ENCODE data around the gene SSTR5. TPM values are rescaled to one million over a fixed set of nuclear protein-coding genes. Genes with fewer than 3 reads are reported as not detected.
A peak's percentile ranks its signal among the peaks of the same experiment; 100 is the strongest.

Gene SSTR5
- total RNA-seq, 1 donor from 2014 or later = not detected

DNA sequence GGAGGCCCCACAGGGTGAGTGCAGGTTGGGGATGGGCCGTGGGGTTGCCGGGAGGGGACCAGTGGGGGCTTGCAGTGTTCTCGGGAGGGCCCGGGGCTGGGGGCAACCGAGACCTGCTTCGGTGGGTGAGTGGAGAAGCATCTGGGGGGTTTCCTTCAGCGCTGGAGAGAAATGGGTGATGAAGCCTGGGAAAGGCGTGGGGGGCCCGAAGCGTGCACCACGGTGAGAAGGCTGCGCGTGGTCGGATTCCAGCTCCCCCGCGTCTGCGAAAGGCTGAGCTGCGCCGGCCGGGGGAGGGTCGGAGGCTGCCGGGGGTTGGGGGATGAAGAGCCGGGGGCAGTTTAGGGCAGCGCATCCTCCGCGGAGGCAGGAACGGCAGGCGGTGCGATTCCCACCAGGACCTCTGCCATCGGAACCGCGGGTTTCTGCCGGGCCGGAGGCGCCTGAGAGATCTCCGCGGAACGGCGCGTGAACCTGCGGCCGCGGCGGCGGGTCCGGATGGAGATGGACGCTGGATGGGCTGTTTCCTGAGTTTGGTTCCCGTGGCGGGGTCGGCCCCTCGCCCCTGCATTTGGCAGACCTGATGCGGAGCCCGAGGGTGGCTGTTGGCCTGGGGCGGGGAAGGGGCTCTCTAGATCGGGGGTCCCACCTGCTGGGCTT, 6.9 kb upstream of the SSTR5 start:
- Mint-ChIP-seq H3K36me3 (ENCODE audit: low read depth) (no peaks in the 10 kb centered on the region), H3K4me1 (ENCODE audit: low read depth) (no peaks in the 10 kb centered on the region), H3K9me3 (no peaks in the 10 kb centered on the region), H3K27me3 (ENCODE audit: low read depth) (peaks cover 8% of the 10 kb centered on the region), H3K27ac (no peak overlapping the region), H3K4me3 (ENCODE audit: low read depth) (no peak overlapping the region)
- intact Hi-C loops (cut with micrococcal nuclease) = no loop called here
- no peak for DNase-seq (ENCODE audit: low spot score)

GRCh38 chr16:1066584-1067172, 5.9 kb upstream of the SSTR5 start:
- Mint-ChIP-seq H3K27ac (no peak overlapping the region), H3K36me3 (ENCODE audit: low read depth) (no peaks in the 10 kb centered on the region), H3K9me3 (no peaks in the 10 kb centered on the region), H3K4me1 (ENCODE audit: low read depth) (no peaks in the 10 kb centered on the region), H3K4me3 (ENCODE audit: low read depth) (no peak overlapping the region), H3K27me3 (ENCODE audit: low read depth) (peaks cover 8% of the 10 kb centered on the region)
- DNase-seq (ENCODE audit: low spot score) = no peak
- intact Hi-C loops (cut with micrococcal nuclease) = no loop called here

GRCh38 chr16:1067629-1068028, 4.9 kb upstream of the SSTR5 start:
- no peak for DNase-seq (ENCODE audit: low spot score)
- H3K27me3 Mint-ChIP-seq (ENCODE audit: low read depth) = peaks cover 11% of the 10 kb centered on the region
- H3K4me3 Mint-ChIP-seq (ENCODE audit: low read depth) = no peak overlapping the region
- intact Hi-C loops (cut with micrococcal nuclease) = no loop called here
- no peaks in the 10 kb centered on the region for H3K4me1 Mint-ChIP-seq (ENCODE audit: low read depth)
- peak overlapping the region; percentile 43 for H3K27ac Mint-ChIP-seq
- no peaks in the 10 kb centered on the region for H3K9me3 Mint-ChIP-seq
- no peaks in the 10 kb centered on the region for H3K36me3 Mint-ChIP-seq (ENCODE audit: low read depth)

- no peak overlapping the region for H3K4me3 Mint-ChIP-seq (ENCODE audit: low read depth)
- H3K4me1 Mint-ChIP-seq (ENCODE audit: low read depth) = no peaks in the 10 kb centered on the region
- no peaks in the 10 kb centered on the region for H3K9me3 Mint-ChIP-seq
- peaks cover 11% of the 10 kb centered on the region for H3K27me3 Mint-ChIP-seq (ENCODE audit: low read depth)
- no peaks in the 10 kb centered on the region for H3K36me3 Mint-ChIP-seq (ENCODE audit: low read depth)
- intact Hi-C loops (cut with micrococcal nuclease) = no loop called here
- no peak for DNase-seq (ENCODE audit: low spot score)
- no peak overlapping the region for H3K27ac Mint-ChIP-seq
These were observed 4.1 kb upstream of the SSTR5 start for GRCh38 chr16:1068451-1068850.

DNA sequence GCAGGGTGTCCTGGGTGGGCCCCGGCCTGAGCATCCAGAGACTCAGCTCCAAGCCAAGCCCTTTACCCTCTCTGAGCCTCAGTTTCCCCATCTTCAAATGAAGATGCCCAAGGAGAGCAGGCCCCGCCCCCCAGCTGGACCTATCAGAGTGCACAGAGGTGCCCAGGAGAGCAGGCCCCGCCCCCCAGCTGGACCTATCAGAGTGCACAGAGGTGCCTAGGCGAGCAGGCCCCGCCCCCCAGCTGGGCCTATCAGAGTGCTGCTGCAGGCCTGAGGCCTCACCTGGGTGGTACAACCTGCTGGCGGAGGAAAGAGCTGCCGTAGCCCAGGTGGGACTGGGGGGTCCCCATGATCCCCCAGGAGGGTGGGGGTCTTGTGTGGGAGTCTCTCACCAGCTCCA, 3.4 kb upstream of the SSTR5 start:
- H3K27ac Mint-ChIP-seq = no peak overlapping the region

GRCh38 chr16:1070084-1070863, 2.3 kb upstream of the SSTR5 start:
- H3K4me1 Mint-ChIP-seq (ENCODE audit: low read depth) = no peaks in the 10 kb centered on the region
- no peak overlapping the region for H3K27ac Mint-ChIP-seq
- no peaks in the 10 kb centered on the region for H3K36me3 Mint-ChIP-seq (ENCODE audit: low read depth)
- no peak overlapping the region for H3K4me3 Mint-ChIP-seq (ENCODE audit: low read depth)
- H3K27me3 Mint-ChIP-seq (ENCODE audit: low read depth) = peaks cover 7% of the 10 kb centered on the region
- intact Hi-C loops (cut with micrococcal nuclease) = no loop called here
- no peaks in the 10 kb centered on the region for H3K9me3 Mint-ChIP-seq
- DNase-seq (ENCODE audit: low spot score) = no peak

More for the DNA sequence above, 3.4 kb upstream of the SSTR5 start:
- no peak overlapping the region for H3K4me3 Mint-ChIP-seq (ENCODE audit: low read depth)
- no peak for DNase-seq (ENCODE audit: low spot score)
- no peaks in the 10 kb centered on the region for H3K9me3 Mint-ChIP-seq
- H3K27me3 Mint-ChIP-seq (ENCODE audit: low read depth) = peaks cover 11% of the 10 kb centered on the region
- intact Hi-C loops (cut with micrococcal nuclease) = no loop called here
- no peaks in the 10 kb centered on the region for H3K36me3 Mint-ChIP-seq (ENCODE audit: low read depth)
- no peaks in the 10 kb centered on the region for H3K4me1 Mint-ChIP-seq (ENCODE audit: low read depth)

GRCh38 chr16:1070864-1071408, 1.6 kb upstream of the SSTR5 start:
- no peak for DNase-seq (ENCODE audit: low spot score)
- peaks cover 7% of the 10 kb centered on the region for H3K27me3 Mint-ChIP-seq (ENCODE audit: low read depth)
- H3K27ac Mint-ChIP-seq = no peak overlapping the region
- H3K36me3 Mint-ChIP-seq (ENCODE audit: low read depth) = no peaks in the 10 kb centered on the region
- H3K4me1 Mint-ChIP-seq (ENCODE audit: low read depth) = no peaks in the 10 kb centered on the region
- H3K4me3 Mint-ChIP-seq (ENCODE audit: low read depth) = no peak overlapping the region
- no peaks in the 10 kb centered on the region for H3K9me3 Mint-ChIP-seq
- intact Hi-C loops (cut with micrococcal nuclease) = no loop called here

- no peaks in the 10 kb centered on the region for H3K4me1 Mint-ChIP-seq (ENCODE audit: low read depth)
- peaks cover 9% of the 10 kb centered on the region for H3K27me3 Mint-ChIP-seq (ENCODE audit: low read depth)
- DNase-seq (ENCODE audit: low spot score) = no peak
- H3K4me3 Mint-ChIP-seq (ENCODE audit: low read depth) = no peak overlapping the region
- H3K27ac Mint-ChIP-seq = no peak overlapping the region
- no peaks in the 10 kb centered on the region for H3K36me3 Mint-ChIP-seq (ENCODE audit: low read depth)
- intact Hi-C loops (cut with micrococcal nuclease) = no loop called here
- no peaks in the 10 kb centered on the region for H3K9me3 Mint-ChIP-seq
These were observed 854 bp upstream of the SSTR5 start for GRCh38 chr16:1071561-1072225.

DNA sequence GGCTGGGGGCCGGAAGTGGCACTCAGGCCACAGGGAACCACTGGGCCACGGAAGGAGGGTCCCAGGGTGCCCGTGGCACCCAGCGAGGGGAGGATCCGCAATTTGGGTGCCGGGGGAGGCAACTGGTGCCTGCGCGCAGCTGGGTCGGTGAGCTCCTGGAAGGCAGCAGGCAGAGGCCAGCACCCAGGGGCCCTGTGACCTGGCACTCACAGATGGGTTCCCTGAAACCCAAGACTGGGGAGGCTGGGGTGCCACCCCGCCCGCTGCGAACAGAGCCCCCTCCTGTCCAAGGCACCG, 663 bp downstream of the SSTR5 start:
- no peak for DNase-seq (ENCODE audit: low spot score)
- Mint-ChIP-seq H3K4me1 (ENCODE audit: low read depth) (no peaks in the 10 kb centered on the region), H3K27me3 (ENCODE audit: low read depth) (peaks cover 5% of the 10 kb centered on the region), H3K4me3 (ENCODE audit: low read depth) (no peak overlapping the region), H3K36me3 (ENCODE audit: low read depth) (no peaks in the 10 kb centered on the region), H3K27ac (no peak overlapping the region), H3K9me3 (no peaks in the 10 kb centered on the region)
- intact Hi-C loops (cut with micrococcal nuclease) = no loop called here

GRCh38 chr16:1073566-1074378, 1.2 kb downstream of the SSTR5 start:
- no peaks in the 10 kb centered on the region for H3K9me3 Mint-ChIP-seq
- H3K36me3 Mint-ChIP-seq (ENCODE audit: low read depth) = no peaks in the 10 kb centered on the region
- H3K27ac Mint-ChIP-seq = no peak overlapping the region
- intact Hi-C loops (cut with micrococcal nuclease) = no loop called here
- H3K4me3 Mint-ChIP-seq (ENCODE audit: low read depth) = no peak overlapping the region
- no peak for DNase-seq (ENCODE audit: low spot score)
- no peaks in the 10 kb centered on the region for H3K4me1 Mint-ChIP-seq (ENCODE audit: low read depth)
- H3K27me3 Mint-ChIP-seq (ENCODE audit: low read depth) = peaks cover 5% of the 10 kb centered on the region

- Mint-ChIP-seq H3K4me3 (ENCODE audit: low read depth) (no peak overlapping the region), H3K9me3 (no peaks in the 10 kb centered on the region), H3K27ac (no peak overlapping the region), H3K36me3 (ENCODE audit: low read depth) (no peaks in the 10 kb centered on the region), H3K27me3 (ENCODE audit: low read depth) (peaks cover 5% of the 10 kb centered on the region), H3K4me1 (ENCODE audit: low read depth) (no peaks in the 10 kb centered on the region)
- intact Hi-C loops (cut with micrococcal nuclease) = no loop called here
- DNase-seq (ENCODE audit: low spot score) = no peak
These were observed 1.8 kb downstream of the SSTR5 start for GRCh38 chr16:1074379-1074649.

- Mint-ChIP-seq H3K4me1 (ENCODE audit: low read depth) (no peaks in the 10 kb centered on the region), H3K9me3 (no peaks in the 10 kb centered on the region), H3K4me3 (ENCODE audit: low read depth) (no peak overlapping the region), H3K27ac (no peak overlapping the region), H3K36me3 (ENCODE audit: low read depth) (no peaks in the 10 kb centered on the region), H3K27me3 (ENCODE audit: low read depth) (peaks cover 5% of the 10 kb centered on the region)
- DNase-seq (ENCODE audit: low spot score) = no peak
- intact Hi-C loops (cut with micrococcal nuclease) = no loop called here
These were observed 3.0 kb downstream of the SSTR5 start for GRCh38 chr16:1075546-1075945.

Data from activated T-helper 2 cell treated with anti-CD3 and anti-CD28 coated beads, Interferon-gamma antibody, Interleukin-2, Interleukin-4, amounts not matched to agents 10 μg/mL and 5 μg/mL and 100 μg/mL, durations not matched to agents 14 hours and 24 hours and 36 hours (primary cell).